Epithelial cell of esophagus (primary cell): ENCODE results near the gene POLD2.

Experiments used
- DNase-seq: peaks from one replicate; pipeline ENCODE4 v3.0.0; 2010; ENCODE audit warnings: low read depth
- H3K4me3 ChIP-seq: 2 replicates; pipeline ENCODE4 v1.5.1; 2011; ENCODE audit warnings: mild to moderate bottlenecking, low read length, control low read depth
- TF ChIP-seq, protein P1 (sequence below): IDR thresholded peaks from 2 replicates; pipeline ENCODE4 v1.5.1; 2011; ENCODE audit warnings: low read depth, mild to moderate bottlenecking, low read length, control low read depth, inconsistent platforms; ENCODE audit not compliant: insufficient read depth; ENCODE audit errors: missing control alignments

The POLD2 gene

DNA sequence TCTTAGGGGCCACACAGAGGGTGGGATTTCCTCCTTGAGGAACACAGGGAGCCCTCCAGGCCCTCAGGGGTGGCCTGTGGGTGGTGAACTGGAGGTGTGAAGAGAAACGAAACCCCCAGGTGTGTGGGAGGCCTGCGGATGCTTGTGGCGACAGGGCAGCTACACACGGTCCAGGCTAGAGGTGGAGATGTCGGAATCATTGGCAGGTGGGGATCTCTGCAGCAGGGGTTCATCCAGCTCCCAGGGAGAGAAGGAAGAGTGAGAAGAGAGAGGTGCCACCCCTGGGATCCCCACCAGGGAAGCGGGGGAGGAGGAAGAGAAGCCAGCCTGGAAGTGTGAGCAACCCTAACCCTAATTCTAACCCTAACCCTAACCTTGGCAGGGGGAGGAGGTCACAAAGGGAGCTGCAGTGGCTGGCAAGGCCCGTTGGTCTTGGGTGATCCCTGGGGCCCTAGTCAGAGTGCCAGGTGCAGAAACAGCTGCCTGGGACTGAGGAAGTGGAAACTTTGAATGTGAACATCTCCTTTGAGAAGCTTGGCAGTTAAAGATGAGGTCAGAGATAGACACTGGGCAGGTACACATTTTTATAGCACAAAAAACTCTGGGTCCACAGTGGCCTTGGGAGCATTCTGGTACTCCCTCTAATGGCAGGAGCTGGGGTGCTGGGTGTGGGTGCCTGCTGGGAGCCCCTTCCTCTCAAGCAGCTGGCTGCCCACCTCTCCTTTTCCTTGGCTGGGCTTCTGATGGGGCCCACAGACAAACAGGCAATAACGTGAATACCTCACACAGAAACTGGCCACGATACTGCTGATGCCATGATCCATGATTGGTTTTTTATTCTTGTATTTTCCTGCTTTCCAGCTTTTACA is 26.1 kb downstream of the POLD2 start:
- H3K4me3 ChIP-seq: no peak overlapping the region
- TF ChIP-seq, protein P1, sequence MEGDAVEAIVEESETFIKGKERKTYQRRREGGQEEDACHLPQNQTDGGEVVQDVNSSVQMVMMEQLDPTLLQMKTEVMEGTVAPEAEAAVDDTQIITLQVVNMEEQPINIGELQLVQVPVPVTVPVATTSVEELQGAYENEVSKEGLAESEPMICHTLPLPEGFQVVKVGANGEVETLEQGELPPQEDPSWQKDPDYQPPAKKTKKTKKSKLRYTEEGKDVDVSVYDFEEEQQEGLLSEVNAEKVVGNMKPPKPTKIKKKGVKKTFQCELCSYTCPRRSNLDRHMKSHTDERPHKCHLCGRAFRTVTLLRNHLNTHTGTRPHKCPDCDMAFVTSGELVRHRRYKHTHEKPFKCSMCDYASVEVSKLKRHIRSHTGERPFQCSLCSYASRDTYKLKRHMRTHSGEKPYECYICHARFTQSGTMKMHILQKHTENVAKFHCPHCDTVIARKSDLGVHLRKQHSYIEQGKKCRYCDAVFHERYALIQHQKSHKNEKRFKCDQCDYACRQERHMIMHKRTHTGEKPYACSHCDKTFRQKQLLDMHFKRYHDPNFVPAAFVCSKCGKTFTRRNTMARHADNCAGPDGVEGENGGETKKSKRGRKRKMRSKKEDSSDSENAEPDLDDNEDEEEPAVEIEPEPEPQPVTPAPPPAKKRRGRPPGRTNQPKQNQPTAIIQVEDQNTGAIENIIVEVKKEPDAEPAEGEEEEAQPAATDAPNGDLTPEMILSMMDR: no peak
- DNase-seq: no peak

- DNase-seq: no peak
- TF ChIP-seq, protein P1: no peak
- H3K4me3 ChIP-seq: no peak overlapping the region
These were observed 26.9 kb downstream of the POLD2 start for GRCh38 chr7:44096326-44096881.

- no peak overlapping the region for H3K4me3 ChIP-seq
- TF ChIP-seq, protein P1: no peak
- no peak for DNase-seq
These were observed 27.6 kb downstream of the POLD2 start for GRCh38 chr7:44095781-44096180.

- DNase-seq: no peak
- no peak overlapping the region for H3K4me3 ChIP-seq
- TF ChIP-seq, protein P1: no peak
These were observed 28.3 kb downstream of the POLD2 start for GRCh38 chr7:44094883-44095592.

- H3K4me3 ChIP-seq: no peak overlapping the region
- DNase-seq: no peak
- TF ChIP-seq, protein P1: no peak
These were observed 29.0 kb downstream of the POLD2 start for GRCh38 chr7:44094365-44094764.

DNA sequence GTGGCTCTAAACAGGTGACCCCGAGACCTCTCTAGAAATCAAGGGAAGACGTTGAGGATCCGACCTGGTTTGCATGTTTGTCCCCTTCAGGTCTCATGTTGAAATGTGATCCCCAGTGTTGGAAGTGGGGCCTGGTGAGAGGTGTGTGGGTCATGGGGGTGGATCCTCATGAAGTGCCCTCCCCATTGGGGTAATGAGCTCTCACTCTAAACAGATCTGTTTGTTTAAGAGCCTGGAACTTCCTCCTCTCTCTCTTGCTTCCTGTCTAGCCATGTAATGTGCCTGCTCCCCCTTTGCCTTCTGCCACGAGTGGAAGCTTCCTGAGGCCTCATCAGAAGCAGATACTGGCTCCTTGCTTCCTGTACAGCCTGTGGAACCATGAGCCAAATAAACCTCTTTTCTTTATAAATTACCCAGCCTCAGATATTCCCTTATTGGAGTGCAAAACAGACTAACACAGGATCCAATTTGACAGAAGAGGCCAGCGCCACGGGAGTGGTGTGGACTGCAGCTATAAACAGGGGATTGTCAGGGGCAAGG is 30.2 kb downstream of the POLD2 start:
- H3K4me3 ChIP-seq: no peak overlapping the region
- TF ChIP-seq, protein P1: no peak
- DNase-seq: no peak
